ENCODE measurements around the gene PSMB7.

- TF ChIP-seq CTCF (IDR thresholded peaks at IDR 0.05) (no peak), POLR2A (IDR thresholded peaks at IDR 0.05) (no peak)
Measured at GRCh38 chr9:124342402-124342775, 72.9 kb downstream of the PSMB7 start.

Measured in heart left ventricle (tissue), 13 donors.